Caco-2 (cell line): ENCODE results near the gene RHOT2. TPM values are rescaled to one million over a fixed set of nuclear protein-coding genes. Genes with fewer than 3 reads are reported as not detected.

Experiments used
- BruUV-seq: library from RNA; stranded (reverse); fragments of 400-500 nt; replicated peaks from 2 replicates; lab custom pipeline; 2021; lab: Mats Ljungman, UMichigan
- CTCF ChIA-PET: fragments of 300-600 bp; sonication (Branson Sonifier 250); formaldehyde crosslinking; loops from one replicate; lab custom pipeline; 2022; ENCODE audit warnings: antibody characterized with exemption; lab: Charles Lee
- POLR2A ChIA-PET: fragments of 300-600 bp; sonication (Branson Sonifier 250); formaldehyde crosslinking; loops from one replicate; lab custom pipeline; 2022; ENCODE audit warnings: antibody characterized with exemption; lab: Charles Lee
- DNase-seq, 2 experiments: peaks; one replicate each; pipeline versions ENCODE4 v3.0.0 to v3.0.0-alpha.2; 2020 to 2022
- H3K27me3 ChIP-seq: replicated peaks from 2 replicates; pipeline ENCODE4 v1.6.0; 2011; ENCODE audit warnings: low read length; ENCODE audit not compliant: control insufficient read depth, insufficient read depth
- H3K36me3 ChIP-seq: 2 replicates; pipeline ENCODE4 v1.5.1; 2011; ENCODE audit warnings: low read length; ENCODE audit not compliant: control insufficient read depth, insufficient read depth
- H3K4me1 ChIP-seq: fragments of 250-450 bp; sonication (Bioruptor Pico); 2 replicates; pipeline ENCODE4 v1.5.1; 2020; ENCODE audit warnings: mild to moderate bottlenecking
- H3K4me3 ChIP-seq: 2 replicates; pipeline ENCODE4 v1.5.1; 2011; ENCODE audit warnings: low read depth, mild to moderate bottlenecking, control low read depth, low read length
- H3K9me3 ChIP-seq: fragments of 250-450 bp; sonication (Bioruptor Pico); 2 replicates; pipeline ENCODE4 v1.5.1; 2020; ENCODE audit warnings: mild to moderate bottlenecking, moderate library complexity
- H3K27ac Mint-ChIP-seq: one replicate; pipeline ENCODE4 v1.8.0; 2022; ENCODE audit warnings: mixed read lengths; ENCODE audit not compliant: unreplicated experiment
- H3K27me3 Mint-ChIP-seq: one replicate; pipeline ENCODE4 v1.8.0; 2022; ENCODE audit warnings: mixed read lengths; ENCODE audit not compliant: insufficient read depth, unreplicated experiment
- H3K36me3 Mint-ChIP-seq: one replicate; pipeline ENCODE4 v1.8.0; 2022; ENCODE audit warnings: mild to moderate bottlenecking, mixed read lengths; ENCODE audit not compliant: insufficient read depth, unreplicated experiment
- H3K4me1 Mint-ChIP-seq: one replicate; pipeline ENCODE4 v1.8.0; 2022; ENCODE audit warnings: low read depth, mixed read lengths; ENCODE audit not compliant: unreplicated experiment
- H3K4me3 Mint-ChIP-seq: one replicate; pipeline ENCODE4 v1.8.0; 2022; ENCODE audit warnings: mild to moderate bottlenecking, moderate library complexity, mixed read lengths; ENCODE audit not compliant: unreplicated experiment
- H3K9me3 Mint-ChIP-seq: one replicate; pipeline ENCODE4 v1.8.0; 2022; ENCODE audit warnings: mixed read lengths; ENCODE audit not compliant: unreplicated experiment
- CTCF ChIP-seq, 2 experiments: fragments of 200-600 bp in 1 of 2; IDR thresholded peaks; 1 replicate in 1 of 2; 2 replicates in 1 of 2; pipeline versions ENCODE4 v1.5.1 to v1.8.0; 2011 to 2022; ENCODE audit warnings: antibody characterized with exemption in 1 of 2, control low read depth in 1 of 2, inconsistent platforms in 1 of 2, low read depth in 1 of 2, low read length in 1 of 2, mild to moderate bottlenecking in 1 of 2, moderate library complexity in 1 of 2; ENCODE audit not compliant: insufficient read depth in 1 of 2, severe bottlenecking in 1 of 2, unreplicated experiment in 1 of 2
- intact Hi-C: fragments of 100-400 bp; cut with micrococcal nuclease; formaldehyde crosslinking; loops from one replicate; pipeline ENCODE4 v1.10.0; 2022; ENCODE audit not compliant: unreplicated experiment
- total RNA-seq: library from RNA; stranded (reverse); gene quantifications from 2 replicates; pipeline ENCODE4 v1.2.3, GENCODE V29; 2022

RHOT2 gene
- total RNA-seq, 1 experiment from 2014 or later: 96.7 TPM

DNA sequence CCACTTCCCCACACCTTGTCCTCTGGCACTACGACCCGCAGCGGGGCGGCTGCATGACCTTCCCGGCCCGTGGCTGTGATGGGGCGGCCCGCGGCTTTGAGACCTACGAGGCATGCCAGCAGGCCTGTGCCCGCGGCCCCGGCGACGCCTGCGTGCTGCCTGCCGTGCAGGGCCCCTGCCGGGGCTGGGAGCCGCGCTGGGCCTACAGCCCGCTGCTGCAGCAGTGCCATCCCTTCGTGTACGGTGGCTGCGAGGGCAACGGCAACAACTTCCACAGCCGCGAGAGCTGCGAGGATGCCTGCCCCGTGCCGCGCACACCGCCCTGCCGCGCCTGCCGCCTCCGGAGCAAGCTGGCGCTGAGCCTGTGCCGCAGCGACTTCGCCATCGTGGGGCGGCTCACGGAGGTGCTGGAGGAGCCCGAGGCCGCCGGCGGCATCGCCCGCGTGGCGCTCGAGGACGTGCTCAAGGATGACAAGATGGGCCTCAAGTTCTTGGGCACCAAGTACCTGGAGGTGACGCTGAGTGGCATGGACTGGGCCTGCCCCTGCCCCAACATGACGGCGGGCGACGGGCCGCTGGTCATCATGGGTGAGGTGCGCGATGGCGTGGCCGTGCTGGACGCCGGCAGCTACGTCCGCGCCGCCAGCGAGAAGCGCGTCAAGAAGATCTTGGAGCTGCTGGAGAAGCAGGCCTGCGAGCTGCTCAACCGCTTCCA is 34.4 kb upstream of the RHOT2 start:
- Histone ChIP-seq H3K4me1 (peaks cover 10% of the 10 kb centered on the region), H3K36me3 (no peaks in the 10 kb centered on the region), H3K27me3 (no peaks in the 10 kb centered on the region), H3K4me3 (no peak overlapping the region), H3K9me3 (no peaks in the 10 kb centered on the region)
- TF ChIP-seq CTCF (IDR thresholded peaks at IDR 0.05; ENCODE audit: insufficient read depth in 1 of 2, low read depth in 1 of 2, low read length in 1 of 2, severe bottlenecking in 1 of 2, unreplicated experiment in 1 of 2): no peak
- Mint-ChIP-seq H3K4me1 (no peaks in the 10 kb centered on the region), H3K36me3 (peaks cover 32% of the 10 kb centered on the region), H3K9me3 (no peaks in the 10 kb centered on the region), H3K27ac (no peak overlapping the region), H3K27me3 (no peaks in the 10 kb centered on the region), H3K4me3 (no peak overlapping the region)
- intact Hi-C loops: no loop called here
- DNase-seq: no peak
- ChIA-PET POLR2A (interaction anchor here (0.5 kb wide), 1 partner anchor 76 kb away, joined by 3 read pairs; no protein-coding TSS in a partner anchor), CTCF (no interaction called here)
- no TSS peak for BruUV-seq

DNA sequence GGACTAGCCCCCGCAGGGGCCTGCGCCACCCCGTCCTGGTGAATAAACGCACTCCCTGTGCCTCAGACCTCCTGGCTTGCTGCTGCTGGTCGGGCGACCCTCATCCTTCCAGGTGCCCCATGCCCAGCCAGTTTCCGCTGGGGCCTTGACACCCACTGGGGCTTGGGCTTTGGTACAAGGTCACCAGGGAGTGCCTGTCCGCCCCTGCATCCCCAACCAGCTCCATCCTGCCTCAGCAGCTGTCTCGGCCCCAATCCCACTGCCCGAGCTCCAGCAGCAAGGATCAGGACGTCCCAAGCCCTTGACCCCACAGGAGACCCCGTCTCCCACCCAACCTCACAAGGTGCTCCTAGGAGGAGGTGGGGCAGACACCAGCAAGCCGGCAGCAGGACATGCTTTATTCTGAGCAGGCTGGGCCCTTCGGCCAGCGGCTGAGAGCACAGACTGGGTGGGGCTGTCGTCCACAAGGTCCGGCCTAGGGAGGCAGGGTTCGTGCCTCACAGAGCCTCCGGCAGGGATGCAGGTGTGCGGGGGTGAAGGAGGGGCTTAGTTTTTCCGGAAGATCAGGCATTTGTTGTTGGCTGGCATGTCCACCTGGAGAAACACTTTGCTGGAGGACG is 33.8 kb upstream of the RHOT2 start:
- CTCF ChIA-PET: no interaction called here
- TF ChIP-seq CTCF (IDR thresholded peaks at IDR 0.05; ENCODE audit: insufficient read depth in 1 of 2, low read depth in 1 of 2, low read length in 1 of 2, severe bottlenecking in 1 of 2, unreplicated experiment in 1 of 2): no peak
- H3K36me3 Mint-ChIP-seq: peaks cover 29% of the 10 kb centered on the region
- Histone ChIP-seq H3K27me3 (no peaks in the 10 kb centered on the region), H3K36me3 (no peaks in the 10 kb centered on the region), H3K4me1 (peaks cover 10% of the 10 kb centered on the region), H3K9me3 (no peaks in the 10 kb centered on the region), H3K4me3 (no peak overlapping the region)
- intact Hi-C loops: no loop called here
- POLR2A ChIA-PET: no interaction called here
- peak overlapping the region; percentile 93 for H3K4me3 Mint-ChIP-seq
- no peaks in the 10 kb centered on the region for H3K9me3 Mint-ChIP-seq
- no TSS peak for BruUV-seq
- H3K27me3 Mint-ChIP-seq: no peaks in the 10 kb centered on the region
- no peaks in the 10 kb centered on the region for H3K4me1 Mint-ChIP-seq
- H3K27ac Mint-ChIP-seq: no peak overlapping the region
- no peak for DNase-seq

DNA sequence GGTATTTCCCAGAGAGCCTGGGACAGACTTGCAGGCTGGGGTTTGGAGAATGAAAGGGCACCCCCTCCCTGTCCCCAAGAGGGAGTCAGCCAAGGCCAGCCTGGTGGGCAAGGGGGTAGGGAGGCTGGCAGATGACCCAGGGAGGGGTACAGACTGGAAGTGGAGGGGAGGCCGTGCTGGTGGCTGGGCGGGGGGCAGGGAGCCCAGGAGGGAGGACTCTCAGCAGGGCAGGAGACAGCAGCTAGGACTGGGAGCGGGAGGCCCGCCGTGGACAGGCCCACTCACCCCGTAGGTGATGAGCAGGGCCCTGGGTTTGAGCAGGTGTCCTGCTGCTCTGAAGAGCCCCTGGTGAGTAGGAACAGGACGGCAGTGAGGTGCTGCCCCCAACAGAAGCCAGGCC is 32.9 kb upstream of the RHOT2 start:
- no peaks in the 10 kb centered on the region for H3K36me3 ChIP-seq
- no TSS peak for BruUV-seq

More for the DNA sequence above, 32.9 kb upstream of the RHOT2 start:
- Histone ChIP-seq H3K4me1 (peaks cover 10% of the 10 kb centered on the region), H3K9me3 (no peaks in the 10 kb centered on the region), H3K27me3 (no peaks in the 10 kb centered on the region), H3K4me3 (peak overlapping the region; percentile 73)
- intact Hi-C loops: no loop called here
- CTCF ChIA-PET: no interaction called here
- no peaks in the 10 kb centered on the region for H3K4me1 Mint-ChIP-seq
- POLR2A ChIA-PET: no interaction called here
- peaks cover 21% of the 10 kb centered on the region for H3K36me3 Mint-ChIP-seq
- no peak overlapping the region for H3K27ac Mint-ChIP-seq
- no peak for DNase-seq
- H3K4me3 Mint-ChIP-seq: peak overlapping the region; percentile 93
- H3K9me3 Mint-ChIP-seq: no peaks in the 10 kb centered on the region
- no peaks in the 10 kb centered on the region for H3K27me3 Mint-ChIP-seq
- TF ChIP-seq CTCF (IDR thresholded peaks at IDR 0.05; ENCODE audit: insufficient read depth in 1 of 2, low read depth in 1 of 2, low read length in 1 of 2, severe bottlenecking in 1 of 2, unreplicated experiment in 1 of 2): no peak
